Myocyte (in vitro differentiated cells): ENCODE data around the gene NOL6. TPM values are rescaled to one million over a fixed set of nuclear protein-coding genes. Genes with fewer than 3 reads are reported as not detected.
"Not testable (repeated sequence)": the region's sequence is repeated elsewhere in the genome, so short reads cannot be mapped to it uniquely, and the experiment has no call there.

Experiments
- DNase-seq: peaks from one replicate; pipeline ENCODE4 v3.0.0-alpha.2; 2012; ENCODE audit warnings: low read depth
- total RNA-seq: library from RNA; depleted of rRNA; stranded (reverse); fragments of >200 nt; gene quantifications from 2 replicates; pipeline ENCODE4 v1.2.3, GENCODE V29; 2014

The NOL6 gene
- total RNA-seq, 1 donor from 2014 or later: 33.5 TPM

DNA sequence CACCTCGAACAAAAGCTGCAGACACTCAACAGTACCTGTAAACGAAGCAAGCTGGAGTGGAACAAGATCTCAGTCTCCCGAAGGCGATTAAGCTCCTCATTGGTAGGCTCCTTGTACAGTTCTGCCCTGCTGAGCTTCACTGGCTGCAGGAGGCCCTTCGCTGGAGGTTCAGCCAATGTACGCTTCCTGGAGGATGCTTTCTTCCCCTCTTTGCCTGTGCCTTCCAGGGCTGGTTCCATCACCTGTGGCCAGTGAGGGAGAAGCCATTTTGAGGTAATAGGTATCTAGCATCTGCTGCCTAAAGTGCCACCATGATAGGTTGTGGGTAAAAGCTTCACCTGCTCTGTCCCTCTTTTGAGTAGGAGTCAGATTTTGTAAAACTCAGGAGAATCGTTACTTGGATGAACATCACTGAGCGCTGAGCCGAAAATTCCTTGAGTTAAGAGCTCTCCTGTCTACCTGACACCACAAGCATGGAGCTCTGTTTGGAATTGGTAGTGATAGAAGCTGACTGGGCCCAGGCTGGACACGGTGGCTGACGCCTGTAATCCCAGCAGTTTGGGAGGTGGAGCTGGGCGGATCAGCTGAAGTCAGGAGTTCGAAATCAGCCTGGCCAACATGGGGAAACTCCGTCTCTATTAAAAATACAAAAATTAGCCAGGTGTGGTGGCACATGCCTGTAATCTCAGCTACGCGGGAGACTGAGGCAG is 1.4 kb downstream of the NOL6 start:
- no peak for DNase-seq

DNA sequence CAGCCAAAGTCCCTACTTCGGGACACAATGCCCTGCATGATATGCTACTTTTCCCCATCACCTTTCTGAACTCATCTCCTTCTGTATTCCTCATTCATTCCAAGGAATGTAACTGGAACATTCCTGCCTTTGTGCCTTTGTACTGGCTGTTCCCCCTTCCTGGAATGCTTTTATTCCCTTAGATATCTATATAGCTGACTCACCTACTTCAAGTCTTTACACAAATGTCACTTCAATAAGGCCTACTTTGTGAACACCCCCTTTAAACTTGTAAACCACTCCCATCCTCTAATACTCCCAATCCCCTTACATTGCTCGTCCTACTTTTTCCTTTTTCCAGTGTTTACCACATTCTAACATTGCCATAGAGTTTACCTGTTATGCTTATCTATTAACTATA is 2.4 kb downstream of the NOL6 start:
- no peak for DNase-seq

DNA sequence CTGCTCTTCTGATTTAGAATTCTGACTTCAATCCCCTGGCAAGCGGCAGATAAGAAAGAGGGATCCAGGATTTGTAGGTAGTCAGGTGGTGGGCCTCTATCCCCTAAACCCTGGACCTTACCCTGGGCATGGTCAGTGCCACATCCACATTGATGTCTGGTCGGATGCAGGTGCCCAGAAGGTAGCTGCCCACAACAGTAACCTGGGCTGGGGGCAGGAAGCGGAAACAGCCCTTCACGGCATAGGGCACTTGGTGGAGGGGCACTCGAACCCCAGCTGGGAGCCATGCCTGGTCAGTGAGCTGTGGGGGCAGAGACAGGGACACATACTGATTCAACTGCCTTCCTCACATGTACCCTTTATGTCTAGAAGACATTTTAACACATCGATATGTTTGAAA is 3.8 kb downstream of the NOL6 start:
- no peak for DNase-seq

DNA sequence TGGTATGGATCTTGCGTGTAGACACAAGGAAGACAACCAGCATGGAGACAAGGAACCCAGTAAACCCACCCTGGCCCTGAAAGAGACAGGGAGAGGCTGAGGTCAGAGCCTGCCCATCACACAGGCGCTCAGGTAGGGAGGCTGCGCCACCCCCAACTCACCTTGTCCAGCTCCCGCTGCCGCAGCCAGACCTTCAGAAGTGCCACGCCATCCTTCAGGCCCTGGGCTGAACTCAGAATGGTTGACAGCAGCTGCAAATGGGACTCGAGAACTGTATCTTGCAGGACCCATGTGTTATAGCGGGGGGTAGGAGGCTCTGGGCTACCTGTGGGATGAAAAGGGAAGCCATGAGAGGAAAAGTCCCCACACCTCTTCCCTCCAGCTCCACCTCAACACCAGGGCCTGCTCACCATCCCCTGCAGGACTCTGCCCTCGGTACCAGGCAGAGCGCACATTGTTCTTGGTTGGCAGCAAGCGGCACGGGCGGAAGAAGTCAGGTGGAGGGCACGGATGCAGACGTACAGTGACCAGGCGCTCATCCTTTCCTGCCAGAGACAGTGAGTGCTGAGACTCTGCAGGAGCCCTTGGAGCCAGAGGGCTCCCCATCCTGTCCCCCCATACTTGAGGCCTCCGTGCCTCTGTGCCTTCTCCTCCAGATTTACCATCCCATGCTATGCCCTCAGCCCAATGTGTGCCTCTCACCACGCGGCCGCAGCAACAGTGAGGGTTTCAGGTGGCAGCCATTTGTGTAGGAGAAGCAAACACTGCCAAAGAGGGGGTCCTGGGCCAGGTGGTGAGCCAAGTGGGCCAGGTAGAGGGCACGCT is 4.7 kb downstream of the NOL6 start:
- no peak for DNase-seq

DNA sequence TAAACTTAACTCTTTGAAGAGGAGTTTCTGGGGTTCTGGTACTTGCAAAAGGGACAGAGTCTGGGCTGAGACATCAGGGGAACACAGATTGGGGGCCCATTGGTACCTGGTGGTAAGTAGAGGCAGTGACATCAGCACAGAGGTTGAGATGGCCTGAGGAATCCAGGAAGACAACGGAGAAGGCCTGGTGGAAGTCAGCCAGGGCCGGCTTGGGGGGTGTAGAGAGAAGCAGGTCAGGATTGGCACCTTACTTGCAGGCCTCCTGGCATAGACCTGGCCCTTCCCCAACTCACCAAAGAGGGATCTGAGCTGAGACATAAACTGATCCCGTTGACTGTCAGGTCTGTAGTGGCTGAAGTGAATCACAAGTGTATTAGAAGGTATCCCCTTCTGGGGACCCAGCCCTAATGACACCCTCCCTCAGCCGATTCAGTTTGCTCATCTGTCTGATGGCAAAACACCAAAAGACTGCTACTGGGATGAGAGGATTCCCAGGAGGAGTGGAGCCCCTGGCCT is 5.5 kb downstream of the NOL6 start:
- no peak for DNase-seq

DNA sequence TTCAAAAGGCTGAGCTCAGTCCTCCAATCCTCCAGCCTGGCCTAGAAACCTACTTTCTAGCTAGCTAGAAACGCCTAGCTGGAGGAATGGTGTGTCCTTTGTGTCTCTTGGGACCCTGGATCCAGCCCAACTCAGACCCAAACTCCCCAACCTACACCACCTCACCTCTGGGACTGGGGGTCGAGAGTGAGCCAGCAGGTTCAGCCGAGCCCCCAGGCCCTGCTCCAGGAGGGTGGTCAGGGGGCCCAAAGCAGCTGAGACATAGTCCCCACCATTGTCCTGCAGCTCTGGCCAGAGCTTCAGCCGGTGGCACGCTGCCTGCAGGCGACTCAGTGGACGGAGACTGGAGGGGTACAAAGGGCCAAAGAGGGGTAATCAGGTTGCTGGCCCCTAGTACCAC is 6.2 kb downstream of the NOL6 start:
- DNase-seq: no peak

DNA sequence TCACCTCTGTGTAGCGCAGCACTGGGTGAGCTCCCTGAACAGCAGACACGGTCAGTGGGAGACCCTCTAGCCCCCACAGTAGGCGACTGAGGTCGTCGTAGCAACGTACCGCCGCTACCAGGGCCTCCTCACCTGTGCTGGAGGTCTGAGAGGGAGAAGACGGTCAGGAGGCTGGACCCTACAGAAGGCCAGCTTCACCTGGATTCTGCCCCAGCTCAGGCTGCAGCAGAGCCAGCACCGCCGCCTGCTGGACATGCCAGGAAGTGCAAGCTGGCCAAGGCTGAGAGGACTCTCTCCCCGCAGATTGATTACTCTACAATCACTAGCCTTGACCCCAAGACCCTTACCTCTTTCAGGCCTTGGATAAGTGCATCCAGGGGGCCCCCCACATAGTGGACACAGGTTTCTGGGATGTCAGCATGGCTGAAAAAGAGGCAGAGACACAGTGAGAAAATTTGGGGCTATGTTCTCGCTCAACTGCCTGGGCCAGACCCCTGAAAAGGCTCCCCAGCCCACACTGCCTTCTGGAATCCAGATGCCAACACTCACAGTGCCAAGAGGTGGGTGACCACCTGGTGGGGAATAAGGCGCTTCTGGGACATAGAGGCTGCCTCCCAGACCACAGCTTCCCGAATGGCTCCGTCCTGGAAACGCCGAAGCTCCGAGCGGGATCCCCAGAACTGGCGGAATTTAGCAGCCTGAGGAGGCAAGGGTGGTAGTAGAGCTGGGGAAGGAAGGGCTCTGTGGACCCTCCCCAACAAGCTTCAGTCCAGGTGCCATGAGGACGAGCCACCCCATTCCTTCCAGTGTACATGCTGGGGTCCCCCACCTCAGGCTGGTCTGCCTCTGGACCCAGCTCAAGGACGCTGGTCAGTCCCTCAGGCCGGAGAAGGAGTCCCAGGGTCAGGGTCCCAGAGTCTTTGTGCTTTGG is 6.9 kb downstream of the NOL6 start:
- peak; percentile 35 for DNase-seq

DNA sequence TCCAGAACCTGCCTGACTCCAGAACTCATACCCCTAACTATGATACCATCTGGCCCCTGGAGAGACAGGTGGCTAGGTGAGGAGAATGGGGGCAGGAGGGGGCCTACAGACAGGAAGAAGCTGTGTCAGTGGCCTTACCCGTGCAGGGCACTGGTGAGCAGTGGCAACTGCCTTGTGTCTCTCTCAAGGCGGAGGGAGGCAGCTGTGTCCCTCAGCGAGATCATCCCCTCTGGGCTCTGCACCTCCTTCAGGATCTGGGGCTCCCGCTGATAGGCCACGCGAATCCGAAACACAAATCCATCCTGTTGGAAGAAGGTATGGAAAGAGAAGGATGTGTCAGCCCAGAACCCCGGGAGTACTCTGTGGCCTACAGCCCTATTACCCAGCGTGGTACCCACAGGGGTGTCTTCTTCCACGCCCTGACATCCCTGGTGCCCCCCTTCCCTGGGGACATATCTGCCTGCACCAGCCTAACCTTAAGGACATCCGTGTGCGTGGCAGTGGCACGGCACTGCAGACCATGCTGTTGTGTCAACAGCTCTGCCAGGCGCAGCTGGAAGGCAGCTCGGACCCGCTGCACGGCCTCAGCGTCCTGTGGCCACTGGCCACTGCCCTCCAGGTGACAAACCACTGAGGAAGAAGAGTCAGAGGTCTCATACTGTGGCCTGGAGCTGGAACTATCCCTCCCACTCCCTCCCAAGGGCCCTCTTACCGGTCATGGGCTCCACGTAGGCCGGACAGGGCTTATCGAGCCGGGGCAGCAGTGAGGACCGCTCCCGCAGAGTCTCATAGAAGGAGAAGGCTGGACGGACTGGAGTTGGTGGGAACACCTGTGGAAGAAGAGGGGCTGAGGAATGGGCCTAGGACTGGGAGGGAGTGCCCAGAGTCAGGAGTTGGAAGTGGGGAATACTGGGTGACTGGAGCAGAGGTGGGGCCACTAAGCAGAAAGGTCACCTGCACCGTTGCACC is 7.8 kb downstream of the NOL6 start:
- DNase-seq: no peak

DNA sequence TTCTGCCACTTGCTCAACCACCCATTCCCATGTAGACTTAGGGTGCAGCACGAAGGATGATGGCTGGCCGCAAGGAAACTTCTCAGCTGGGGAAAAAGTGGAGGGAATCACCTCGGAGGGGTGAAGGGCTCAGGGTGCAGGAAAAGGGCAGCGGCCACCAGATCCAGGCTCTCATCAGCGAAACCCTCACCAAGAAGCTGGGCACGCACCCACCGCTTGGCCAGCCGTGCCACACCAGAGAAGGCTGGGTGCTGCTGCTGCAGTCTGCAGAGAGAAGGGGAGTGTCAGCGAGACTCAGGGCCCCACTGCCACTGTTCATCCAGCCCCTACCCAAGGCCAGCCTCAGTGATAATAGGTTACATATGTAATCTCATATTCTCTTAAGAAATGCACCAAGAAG is 8.6 kb downstream of the NOL6 start:
- DNase-seq: no peak

DNA sequence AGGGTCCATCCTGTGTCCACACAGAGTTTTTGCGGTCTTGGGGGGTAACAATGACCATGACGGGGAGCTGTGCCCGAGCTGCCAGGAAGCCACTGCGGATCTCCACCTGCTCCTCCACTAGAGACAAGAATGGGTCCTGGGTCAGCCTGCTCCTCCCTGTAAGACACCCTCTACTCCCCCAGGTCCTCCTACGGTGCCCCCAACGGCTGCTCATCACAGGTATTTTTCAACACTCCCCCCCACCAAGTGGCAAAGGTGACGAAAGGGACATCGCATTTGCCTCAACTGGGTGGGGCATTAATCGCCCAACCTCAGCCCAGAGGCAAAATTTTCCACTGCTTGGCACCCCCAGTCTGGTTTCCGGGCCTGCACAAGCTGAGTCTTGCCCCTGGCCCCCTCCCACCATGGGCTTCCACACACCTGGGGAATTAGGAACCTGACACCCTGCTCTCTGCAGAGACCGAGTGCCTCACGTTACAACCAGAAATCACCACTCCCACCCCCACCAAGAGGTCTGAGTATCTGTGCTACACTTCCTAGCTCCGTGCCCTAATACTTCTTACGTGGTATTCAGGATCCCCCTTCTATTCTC is 9.6 kb downstream of the NOL6 start:
- DNase-seq: no peak

DNA sequence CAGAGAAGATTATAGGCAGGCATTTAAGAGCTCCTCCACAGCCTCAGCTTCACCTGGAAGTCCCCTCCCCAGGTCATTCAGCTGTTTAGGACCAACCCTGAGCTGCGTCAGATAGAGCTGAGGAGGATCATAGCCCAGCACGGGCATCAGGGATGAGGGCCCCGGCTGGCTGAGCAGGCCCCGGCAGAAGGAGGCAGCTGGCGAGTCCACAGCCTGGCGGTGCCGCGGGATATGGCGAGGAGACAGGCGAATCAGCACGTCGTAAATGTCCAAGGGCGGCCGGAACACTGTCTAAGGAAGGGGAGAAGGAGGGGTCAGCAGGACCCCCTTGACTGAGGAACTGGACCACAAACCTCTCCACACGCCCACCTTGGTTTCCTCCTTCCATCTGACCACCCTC is 10.6 kb downstream of the NOL6 start:
- DNase-seq: no peak

DNA sequence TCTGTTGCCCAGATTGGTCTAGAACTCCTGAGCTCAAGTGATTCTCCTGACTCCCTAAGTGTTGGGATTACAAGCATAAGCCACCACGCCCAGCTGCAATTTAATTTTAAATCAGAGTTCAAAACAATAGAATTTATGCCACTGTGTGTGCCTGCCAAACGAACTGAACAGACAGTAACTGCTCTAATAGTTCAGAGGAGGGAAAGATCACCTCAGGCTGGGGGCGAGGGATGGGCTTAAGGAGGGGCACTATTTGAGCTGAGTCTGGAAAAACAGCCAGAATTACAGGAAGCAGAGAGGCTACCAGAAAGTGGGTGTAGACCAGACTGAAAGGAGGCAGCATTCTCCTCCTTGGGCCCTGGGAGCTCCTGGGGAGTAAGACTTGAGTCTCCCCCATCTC is 12.2 kb downstream of the NOL6 start:
- no peak for DNase-seq

DNA sequence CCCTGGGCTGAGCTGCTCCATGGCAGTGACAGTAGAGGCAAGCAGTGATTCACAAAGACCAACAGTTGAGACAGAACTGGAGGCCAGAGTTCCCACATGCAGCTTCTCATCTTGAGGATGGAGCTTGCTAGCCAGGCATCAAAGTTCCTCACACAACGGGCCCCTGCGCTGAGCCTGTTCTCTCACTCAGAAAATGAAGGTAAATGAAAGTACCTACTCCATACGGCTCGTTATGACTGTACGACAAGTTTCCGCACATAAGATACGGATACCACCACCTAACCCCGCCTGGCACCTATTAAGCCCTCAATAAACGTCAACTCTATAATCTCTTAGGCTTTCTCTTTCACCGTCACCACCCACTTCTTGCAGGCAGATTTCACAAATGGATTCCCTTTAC is 12.9 kb downstream of the NOL6 start:
- DNase-seq: no peak

DNA sequence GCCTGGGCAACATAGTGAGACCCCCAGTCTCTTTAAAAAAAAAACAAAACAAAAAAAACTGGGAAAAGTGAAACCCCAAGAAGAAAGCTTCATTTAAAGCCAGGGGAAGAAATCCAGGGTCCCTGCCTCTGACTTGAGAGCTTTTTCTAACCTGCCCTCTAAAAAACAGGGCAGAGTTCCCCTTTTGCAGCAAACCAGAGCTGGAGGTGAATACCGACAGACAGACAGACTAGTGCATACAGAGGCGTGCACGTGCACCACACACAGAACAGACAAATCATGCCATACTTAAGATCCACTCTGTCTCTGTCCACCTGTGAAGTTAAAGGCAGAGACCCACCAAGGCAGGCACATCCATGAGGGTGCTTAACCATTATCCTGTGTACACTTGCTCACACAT is 14.6 kb downstream of the NOL6 start:
- no peak for DNase-seq

DNA sequence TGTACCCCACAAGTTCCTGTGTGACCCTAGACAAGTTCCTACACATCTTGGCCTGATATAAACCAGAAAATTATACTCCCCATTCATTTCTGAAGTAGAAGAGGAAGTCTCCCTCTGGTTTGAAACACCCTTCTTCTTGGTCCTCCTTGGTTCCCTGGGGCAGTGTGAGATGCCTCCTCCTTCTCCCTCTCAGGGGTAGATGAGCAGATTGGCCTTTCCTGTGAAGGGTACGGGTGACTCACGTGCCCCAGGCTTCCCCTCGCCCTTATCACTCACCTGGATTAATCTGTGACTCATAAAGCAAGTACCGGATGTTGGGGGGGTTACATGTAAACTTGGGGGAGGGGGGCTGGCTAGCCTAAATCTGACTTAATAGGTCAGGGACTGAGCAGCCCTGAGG is 15.3 kb downstream of the NOL6 start:
- DNase-seq: no peak

DNA sequence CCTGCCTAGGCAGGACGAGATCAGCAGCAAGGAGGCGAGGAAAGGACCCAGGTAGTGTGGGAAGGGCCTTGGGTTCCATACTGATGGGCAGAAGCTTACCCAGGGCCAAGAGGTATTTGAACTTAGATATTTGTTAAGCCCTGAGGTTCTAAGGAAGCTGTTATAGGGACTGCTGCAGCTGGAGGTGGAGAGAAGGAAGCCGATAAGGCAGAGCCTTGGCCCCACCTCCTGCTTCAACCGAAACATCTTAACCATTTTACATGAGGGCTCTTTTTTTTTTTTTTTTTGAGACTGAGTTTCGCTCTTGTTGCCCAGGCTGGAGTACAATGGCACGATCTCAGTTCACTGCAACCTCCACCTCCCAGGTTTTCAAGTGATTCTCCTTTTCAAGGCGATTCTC is 17.8 kb downstream of the NOL6 start:
- no peak for DNase-seq

DNA sequence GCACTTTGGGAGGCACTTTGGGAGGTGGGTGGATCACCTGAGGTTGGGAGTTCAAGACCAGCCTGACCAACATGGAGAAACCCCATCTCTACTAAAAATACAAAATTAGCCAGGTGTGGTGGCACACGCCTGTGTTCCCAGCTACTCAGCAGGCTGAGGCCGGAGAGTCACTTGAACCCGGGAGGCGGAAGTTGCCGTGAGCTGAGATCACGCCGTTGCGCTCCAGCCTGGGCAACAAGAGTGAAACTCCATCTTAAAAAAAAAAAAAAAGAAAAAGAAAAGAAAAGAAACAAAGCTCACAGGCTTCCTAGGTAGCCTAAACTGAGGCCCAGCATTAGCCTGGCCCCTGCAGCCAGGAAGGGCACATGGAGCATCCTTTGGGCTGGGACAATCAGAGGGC is 18.3 kb downstream of the NOL6 start:
- DNase-seq: not testable (repeated sequence)

DNA sequence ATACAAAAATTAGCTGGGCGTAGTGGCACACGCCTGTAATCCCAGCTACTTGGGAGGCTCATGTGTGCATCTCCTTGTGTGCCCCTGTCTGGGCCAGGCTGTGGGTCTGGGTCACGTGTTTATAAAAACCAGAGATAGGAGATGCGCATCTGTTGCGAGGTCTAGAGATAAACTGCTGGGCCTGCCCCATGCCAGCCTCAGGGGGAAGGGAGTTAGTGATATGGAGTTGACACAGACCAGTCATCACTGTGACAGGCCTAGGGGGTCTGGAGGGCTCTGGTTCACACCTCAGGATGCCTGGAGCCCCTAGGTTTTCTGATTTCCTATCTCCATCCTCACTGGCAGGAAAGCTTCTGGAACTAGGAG is 19.1 kb downstream of the NOL6 start:
- DNase-seq: not testable (repeated sequence)

DNA sequence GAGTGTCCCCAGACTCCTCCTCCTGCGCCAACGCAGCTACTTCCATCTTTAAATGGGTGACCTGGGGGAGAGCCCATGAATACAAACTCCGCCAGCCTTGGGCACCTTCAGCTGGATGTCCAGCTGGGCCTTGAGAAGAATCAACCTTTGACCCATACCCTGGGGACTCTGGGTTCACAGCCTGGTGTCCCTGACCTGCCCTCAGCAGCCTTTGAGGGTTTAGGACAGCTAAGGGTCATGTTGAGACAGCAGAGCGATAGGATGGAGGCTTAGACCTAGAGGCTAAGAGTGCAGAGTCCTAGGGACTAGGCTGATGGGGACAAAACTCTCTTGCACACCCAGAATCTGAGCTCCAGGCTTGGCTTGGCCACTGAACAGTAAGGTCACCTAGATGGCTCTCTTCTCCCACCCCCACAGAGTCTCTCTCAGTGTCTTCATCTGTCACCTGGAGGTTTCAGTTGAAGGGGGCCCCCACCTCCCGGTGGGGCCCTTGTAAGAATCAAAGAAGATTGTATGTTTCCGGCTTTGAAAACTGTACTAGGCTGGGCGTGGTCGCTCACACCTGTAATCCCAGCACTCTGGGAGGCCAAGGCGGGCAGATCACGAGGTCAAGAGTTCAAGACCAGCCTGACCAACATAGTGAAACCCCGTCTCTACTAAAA is 19.6 kb downstream of the NOL6 start:
- no peak for DNase-seq
